GM20431 (cell line): ENCODE measurements around the gene PDE7B.

Source experiments
- in situ Hi-C: fragments of 300-500 bp; cut with MseI, MboI; formaldehyde crosslinking; loops from one replicate; pipeline ENCODE4 v1.15.0; 2020; ENCODE audit warnings: low sequenced_read_pairs; ENCODE audit not compliant: unreplicated experiment

PDE7B gene

GRCh38 chr6:136163260-136163659, 311.8 kb downstream of the PDE7B start:
- in situ Hi-C loops = no loop called here

GRCh38 chr6:136166815-136167214, 315.3 kb downstream of the PDE7B start:
- in situ Hi-C loops = no loop called here

- in situ Hi-C loops = no loop called here
Measured at GRCh38 chr6:136169394-136170148, 318.1 kb downstream of the PDE7B start.

DNA sequence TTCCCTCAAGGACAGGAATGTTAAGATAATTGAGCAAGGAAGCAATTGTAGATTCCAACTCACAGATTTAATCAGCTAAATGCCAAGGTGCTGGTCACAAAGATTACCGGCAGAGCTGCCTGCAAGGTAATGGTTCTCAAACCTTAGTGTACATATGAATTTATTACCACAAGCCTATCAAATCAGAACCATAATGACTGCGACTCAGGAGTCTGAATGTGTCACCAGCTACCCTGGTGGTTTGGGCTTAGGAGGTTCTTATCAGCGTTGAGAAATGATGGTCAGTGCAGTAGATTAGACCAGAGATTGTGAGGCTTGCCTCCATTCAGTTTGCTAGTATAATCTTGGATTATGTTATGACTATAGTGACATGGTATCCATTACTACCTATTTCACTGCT, 319.7 kb downstream of the PDE7B start:
- in situ Hi-C loops = no loop called here

DNA sequence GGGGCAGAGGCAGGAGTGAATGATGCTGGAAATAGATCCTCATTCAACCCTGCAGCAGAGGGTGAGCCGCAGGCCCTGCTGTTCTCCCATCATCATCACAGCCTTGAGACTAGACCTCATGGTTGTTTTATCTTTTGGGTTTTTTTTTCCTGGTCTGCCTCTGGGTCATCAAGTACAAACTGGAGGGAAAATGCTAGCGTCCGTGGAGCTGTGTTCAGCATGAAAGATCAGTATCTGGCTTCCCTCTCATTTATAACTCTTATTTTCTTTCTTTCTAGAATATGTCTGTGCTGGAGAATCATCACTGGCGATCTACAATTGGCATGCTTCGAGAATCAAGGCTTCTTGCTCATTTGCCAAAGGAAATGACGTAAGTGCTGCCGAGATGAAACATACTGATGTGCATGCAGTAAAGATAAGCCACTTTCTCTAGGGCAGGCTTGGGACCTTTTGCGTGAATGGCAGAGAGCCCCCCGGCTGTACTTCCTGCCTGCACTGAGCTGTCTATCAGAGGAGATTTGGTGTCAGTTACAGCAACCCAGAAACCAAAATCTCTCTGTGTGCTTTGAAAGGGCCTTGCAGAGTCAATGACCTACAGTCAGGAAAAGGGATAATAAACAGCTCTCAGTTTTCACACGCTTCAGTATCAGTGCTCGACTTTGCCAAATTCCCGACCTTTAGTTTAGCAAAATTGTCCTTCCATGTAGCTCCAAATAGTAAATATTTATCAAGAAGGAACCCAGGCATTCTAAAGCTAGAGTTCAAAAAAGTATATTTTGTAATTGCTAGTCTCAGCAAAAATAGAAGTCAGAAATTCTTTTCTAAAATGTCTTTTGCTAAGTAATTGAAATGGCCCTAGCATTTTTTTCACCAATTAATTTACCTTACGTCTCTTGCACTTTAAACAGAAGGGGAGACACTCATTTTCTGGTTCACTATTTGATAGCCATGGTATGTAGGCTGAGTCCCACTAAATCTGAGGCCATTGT, 322.3 kb downstream of the PDE7B start:
- in situ Hi-C loops = no loop called here

DNA sequence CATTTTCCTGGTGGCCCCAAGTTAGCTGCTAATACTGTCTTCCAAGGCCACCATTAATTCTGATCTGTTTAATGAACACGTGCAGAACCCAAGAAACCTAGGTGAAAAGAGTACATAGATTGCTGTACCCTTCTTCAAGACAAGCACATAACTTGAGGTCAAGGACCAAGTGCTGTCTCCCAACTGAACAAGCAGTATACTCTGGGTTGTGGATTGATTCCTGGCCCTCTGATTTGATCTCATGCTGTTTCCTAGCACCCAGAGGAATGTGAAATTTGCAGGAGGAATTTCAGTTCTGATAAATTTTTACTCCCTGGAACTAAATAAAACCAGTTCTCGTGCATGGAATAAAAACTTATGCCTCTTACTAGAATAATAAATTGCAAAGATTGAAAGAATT, 323.0 kb downstream of the PDE7B start:
- in situ Hi-C loops = no loop called here

- in situ Hi-C loops = no loop called here
Measured at GRCh38 chr6:136175873-136176272, 324.4 kb downstream of the PDE7B start.

- in situ Hi-C loops = no loop called here
Measured at GRCh38 chr6:136178749-136179148, 327.2 kb downstream of the PDE7B start.

DNA sequence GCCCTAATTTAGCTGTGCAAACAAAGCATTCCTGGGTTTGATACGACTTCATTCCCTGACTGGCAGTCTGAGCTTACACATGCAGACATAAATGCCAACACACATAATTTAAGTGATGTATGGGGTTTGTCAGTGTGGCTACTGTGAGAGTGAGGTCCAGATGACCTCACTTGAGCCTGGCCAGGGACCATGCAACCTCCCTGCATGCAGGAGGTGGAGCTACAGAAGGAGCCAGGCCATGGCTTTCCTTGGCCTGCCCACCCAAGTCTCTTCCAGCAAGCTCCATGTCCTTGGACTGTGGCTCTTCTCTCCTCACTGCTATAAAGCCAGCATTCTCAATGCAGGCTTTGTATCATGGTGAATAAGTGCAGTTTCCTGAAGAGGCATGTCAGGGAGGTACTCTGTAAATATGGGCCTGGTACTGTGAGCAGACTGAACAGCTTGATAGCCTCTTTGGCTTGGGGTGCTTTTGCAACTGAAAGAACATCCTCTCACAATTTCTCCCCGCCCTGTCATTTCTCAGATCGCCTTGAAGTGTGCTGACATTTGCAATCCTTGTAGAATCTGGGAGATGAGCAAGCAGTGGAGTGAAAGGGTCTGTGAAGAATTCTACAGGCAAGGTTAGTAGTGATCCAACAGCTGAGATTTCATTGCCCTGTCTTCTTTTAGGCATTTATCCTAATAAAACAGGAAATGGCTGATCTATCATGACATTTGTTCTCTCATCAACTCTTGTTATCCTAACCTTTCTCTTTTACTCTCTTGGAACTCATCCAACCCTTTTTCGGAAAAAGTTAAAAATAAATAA, 329.4 kb downstream of the PDE7B start:
- in situ Hi-C loops = no loop called here

DNA sequence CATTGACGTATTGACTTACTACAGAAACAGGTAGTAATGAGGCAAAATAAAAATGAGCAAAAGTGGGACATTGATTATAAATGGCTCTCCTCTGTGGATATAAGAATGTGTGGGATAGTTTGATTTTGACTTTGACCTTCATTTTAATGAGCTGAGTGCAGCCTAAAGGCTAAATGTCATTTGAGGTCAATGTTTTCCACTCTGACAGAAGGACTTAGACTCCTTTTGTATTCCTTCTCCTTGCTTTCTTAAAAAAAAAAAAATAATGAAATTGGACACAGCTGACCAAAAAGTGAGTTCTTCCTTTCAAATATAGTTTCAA, 330.0 kb downstream of the PDE7B start:
- in situ Hi-C loops = no loop called here

GRCh38 chr6:136181861-136182260, 330.4 kb downstream of the PDE7B start:
- in situ Hi-C loops = no loop called here

DNA sequence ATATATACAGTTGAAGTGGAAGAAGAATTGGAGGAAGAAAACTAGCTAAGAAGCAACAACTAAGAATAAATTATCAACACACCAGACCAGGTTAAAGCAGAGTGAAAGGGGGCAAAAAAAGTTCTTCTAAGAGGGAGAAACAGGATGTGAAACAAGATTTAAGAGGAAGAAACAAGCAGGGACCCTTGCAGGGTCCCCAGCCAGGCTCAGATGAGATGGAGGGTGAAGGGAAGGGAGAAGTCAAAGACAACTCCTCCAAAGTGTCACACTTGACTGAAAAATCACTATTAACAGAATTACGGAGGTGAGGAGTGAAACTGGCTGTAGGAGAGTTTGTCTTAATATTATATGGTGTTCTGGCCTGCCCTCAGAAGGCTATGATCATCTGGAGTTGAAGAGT, 333.2 kb downstream of the PDE7B start:
- in situ Hi-C loops = no loop called here

- in situ Hi-C loops = no loop called here
Measured at GRCh38 chr6:136186363-136186762, 334.9 kb downstream of the PDE7B start.

DNA sequence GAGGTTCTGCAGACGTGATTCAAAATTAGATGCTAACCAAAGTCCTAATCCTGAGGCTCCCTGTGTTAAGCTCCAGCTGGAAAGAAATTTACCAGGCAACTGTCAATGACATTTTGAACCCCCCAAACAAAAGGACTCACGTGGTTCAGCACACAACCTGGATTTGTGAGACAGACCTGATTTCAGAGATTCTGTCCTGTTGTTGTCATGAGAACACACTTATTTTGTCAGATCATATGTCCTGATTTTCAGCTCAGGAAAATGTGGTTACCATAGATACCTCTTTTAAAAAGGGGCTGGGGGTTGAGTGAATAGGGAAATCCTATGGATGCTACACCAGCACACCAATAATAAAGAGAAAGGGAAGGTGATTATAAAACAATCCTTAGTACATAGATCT, 337.0 kb downstream of the PDE7B start:
- in situ Hi-C loops = no loop called here

DNA sequence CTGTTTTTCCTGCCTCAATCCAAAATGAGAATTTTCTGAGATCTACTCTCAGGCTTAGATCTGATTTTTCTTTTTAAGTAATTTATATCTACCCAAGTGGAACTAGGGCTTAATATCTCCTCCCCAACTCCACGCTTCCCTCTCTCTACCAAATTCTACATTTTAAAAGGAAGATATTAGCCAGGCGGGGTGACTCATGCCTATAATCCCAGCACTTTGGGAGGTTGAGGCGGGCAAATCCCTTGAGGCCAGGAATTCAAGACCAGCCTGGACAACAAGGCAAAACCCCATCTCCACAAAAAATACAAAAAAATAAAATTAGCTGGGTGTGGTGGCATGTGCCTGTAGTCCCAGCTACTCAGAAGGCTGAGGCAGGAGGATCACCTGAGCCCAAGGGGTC, 337.6 kb downstream of the PDE7B start:
- in situ Hi-C loops = no loop called here

- in situ Hi-C loops = no loop called here
Measured at GRCh38 chr6:136191606-136192312, 340.3 kb downstream of the PDE7B start.

DNA sequence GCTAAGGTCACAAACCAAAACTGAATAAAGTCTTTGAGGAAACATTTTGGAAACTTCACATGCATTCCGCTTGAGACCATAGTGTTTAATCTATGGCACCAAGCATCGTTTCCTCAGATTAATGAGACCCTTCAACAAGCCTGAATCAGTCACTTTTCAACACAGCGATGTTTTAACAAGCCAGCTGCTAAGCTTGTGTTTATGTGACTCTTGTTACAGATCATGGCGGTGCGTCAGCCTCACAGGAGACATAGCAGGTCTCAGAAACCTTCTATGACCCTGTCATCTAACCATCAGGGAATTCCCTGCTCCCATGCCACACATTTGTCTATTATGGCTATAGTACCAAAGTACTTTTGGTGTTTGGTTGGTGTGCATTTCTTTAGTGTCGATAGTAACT, 341.4 kb downstream of the PDE7B start:
- in situ Hi-C loops = no loop called here

DNA sequence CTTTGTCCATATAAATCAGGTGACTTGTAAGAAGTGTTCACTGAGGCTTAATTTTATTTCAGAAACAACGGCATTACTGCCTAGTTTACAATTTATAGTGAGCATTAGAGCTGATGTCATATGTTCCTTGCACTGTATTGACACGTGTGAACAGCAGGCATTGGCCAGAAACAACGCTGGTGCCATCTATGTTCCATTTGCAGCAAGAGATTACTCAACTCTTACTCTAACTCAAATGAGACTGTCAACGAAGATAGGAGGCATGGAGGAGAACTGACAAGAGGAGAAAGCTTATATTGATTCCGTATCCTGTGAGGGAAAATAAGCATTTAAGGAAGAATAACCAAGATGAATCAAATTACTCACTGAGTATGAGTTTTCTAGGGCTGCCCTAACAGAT, 350.2 kb downstream of the PDE7B start:
- in situ Hi-C loops = loop anchor here (25.0 kb wide), 2 partner anchors 514 to 664 kb away; no protein-coding TSS in a partner anchor

GRCh38 chr6:136208783-136209182, 357.3 kb downstream of the PDE7B start:
- in situ Hi-C loops = loop anchor here (25.0 kb wide), 2 partner anchors 521 to 671 kb away; no protein-coding TSS in a partner anchor

GRCh38 chr6:136209496-136209895, 358.0 kb downstream of the PDE7B start:
- in situ Hi-C loops = loop anchor here (25.0 kb wide), 2 partner anchors 522 to 672 kb away; no protein-coding TSS in a partner anchor
